GM23338 (cell line): ENCODE data around the gene YPEL4. TPM values are rescaled to one million over a fixed set of nuclear protein-coding genes. Genes with fewer than 3 reads are reported as not detected.

Experiments
- ATAC-seq: fragments of 200-7000 bp; cut with Tn5 transposase; 3 replicates; pipeline ENCODE4 v1.9.1; 2020
- DNase-seq: peaks from one replicate; pipeline ENCODE4 v3.0.0-alpha.2; 2015; ENCODE audit warnings: low spot score
- H2AFZ ChIP-seq: fragments of 200-600 bp; sonication (generic); 2 replicates; pipeline ENCODE4 v1.8.0; 2016; ENCODE audit warnings: antibody characterized with exemption, mild to moderate bottlenecking, moderate library complexity
- H3F3A ChIP-seq: fragments of 200-600 bp; sonication (generic); replicated peaks from 2 replicates; pipeline ENCODE4 v1.8.0; 2017; ENCODE audit warnings: antibody characterized with exemption, mixed run types, low read depth
- H3K27ac ChIP-seq: fragments of 200-600 bp; sonication (generic); 2 replicates; pipeline ENCODE4 v1.6.1; 2016; ENCODE audit warnings: low read depth
- H3K27me3 ChIP-seq: fragments of 200-600 bp; sonication (generic); 2 replicates; pipeline ENCODE4 v1.8.0; 2016; ENCODE audit warnings: mild to moderate bottlenecking, mixed run types, moderate library complexity; ENCODE audit not compliant: insufficient read depth
- H3K36me3 ChIP-seq: fragments of 200-600 bp; sonication (generic); 2 replicates; pipeline ENCODE4 v1.8.0; 2016; ENCODE audit warnings: mild to moderate bottlenecking; ENCODE audit not compliant: insufficient read depth
- H3K4me1 ChIP-seq: fragments of 200-600 bp; sonication (generic); 2 replicates; pipeline ENCODE4 v1.8.0; 2016; ENCODE audit warnings: mild to moderate bottlenecking, moderate library complexity; ENCODE audit not compliant: insufficient read depth
- H3K4me2 ChIP-seq: fragments of 200-600 bp; sonication (generic); 2 replicates; pipeline ENCODE4 v1.7.1; 2017; ENCODE audit warnings: mixed run types
- H3K4me3 ChIP-seq: fragments of 200-600 bp; sonication (generic); 2 replicates; pipeline ENCODE4 v1.6.1; 2016; ENCODE audit warnings: mixed run types
- H3K79me2 ChIP-seq: fragments of 200-600 bp; sonication (generic); replicated peaks from 2 replicates; pipeline ENCODE4 v1.8.0; 2017; ENCODE audit warnings: mild to moderate bottlenecking; ENCODE audit not compliant: insufficient read depth
- H3K9me2 ChIP-seq: fragments of 200-600 bp; sonication (generic); 2 replicates; pipeline ENCODE4 v1.8.0; 2017; ENCODE audit not compliant: insufficient read depth
- H4K20me1 ChIP-seq: fragments of 200-600 bp; sonication (generic); replicated peaks from 2 replicates; pipeline ENCODE4 v1.8.0; 2017; ENCODE audit warnings: mild to moderate bottlenecking; ENCODE audit not compliant: insufficient read depth
- H3K27ac Mint-ChIP-seq: 2 replicates; pipeline ENCODE4 v1.8.0; 2020; ENCODE audit warnings: inconsistent platforms, mild to moderate bottlenecking, moderate library complexity, mixed read lengths
- H3K27me3 Mint-ChIP-seq: 3 replicates; pipeline ENCODE4 v1.8.0; 2022; ENCODE audit warnings: low read depth, mild to moderate bottlenecking, moderate library complexity, mixed read lengths, inconsistent platforms; ENCODE audit not compliant: insufficient read depth, poor library complexity
- H3K36me3 Mint-ChIP-seq: 3 replicates; pipeline ENCODE4 v1.8.0; 2021; ENCODE audit warnings: low read depth, mild to moderate bottlenecking, inconsistent platforms, moderate library complexity, mixed read lengths
- H3K4me1 Mint-ChIP-seq: 3 replicates; pipeline ENCODE4 v1.8.0; 2020; ENCODE audit warnings: mild to moderate bottlenecking, inconsistent platforms, mixed read lengths
- H3K4me3 Mint-ChIP-seq: 3 replicates; pipeline ENCODE4 v1.8.0; 2021; ENCODE audit warnings: moderate library complexity, mild to moderate bottlenecking, inconsistent platforms, mixed read lengths
- H3K9me3 Mint-ChIP-seq: 3 replicates; pipeline ENCODE4 v1.8.0; 2020; ENCODE audit warnings: moderate library complexity, mild to moderate bottlenecking, inconsistent platforms, mixed read lengths
- CREB1 ChIP-seq: fragments of 250-450 bp; sonication (Bioruptor Pico); IDR thresholded peaks from 2 replicates; pipeline ENCODE4 v1.5.0; 2020; ENCODE audit warnings: low read depth, mild to moderate bottlenecking, moderate library complexity
- EZH2 ChIP-seq: fragments of 200-600 bp; sonication (generic); IDR thresholded peaks from one replicate; pipeline ENCODE4 v1.8.0; 2017; ENCODE audit warnings: antibody characterized with exemption, mild to moderate bottlenecking, low read depth; ENCODE audit not compliant: unreplicated experiment
- EZH2phosphoT487 ChIP-seq: fragments of 200-600 bp; sonication (generic); IDR thresholded peaks from one replicate; pipeline ENCODE4 v1.8.1; 2018; ENCODE audit warnings: antibody characterized with exemption; ENCODE audit not compliant: unreplicated experiment
- JUNB ChIP-seq: IDR thresholded peaks from one replicate; pipeline ENCODE4 v1.6.1; 2016; ENCODE audit warnings: antibody characterized with exemption; ENCODE audit not compliant: unreplicated experiment
- NANOG ChIP-seq: IDR thresholded peaks from 2 replicates; pipeline ENCODE4 v1.6.1; 2016; ENCODE audit warnings: antibody characterized with exemption, borderline replicate concordance
- POLR2AphosphoS5 ChIP-seq: IDR thresholded peaks from 2 replicates; pipeline ENCODE4 v1.6.1; 2016; ENCODE audit warnings: antibody characterized with exemption, low read depth
- STAT1 ChIP-seq: IDR thresholded peaks from one replicate; pipeline ENCODE4 v1.6.1; 2016; ENCODE audit warnings: antibody characterized with exemption; ENCODE audit not compliant: unreplicated experiment
- ZNF114 ChIP-seq: fragments of 250-450 bp; sonication (Bioruptor Pico); IDR thresholded peaks from 2 replicates; pipeline ENCODE4 v1.5.0; 2020; ENCODE audit warnings: mild to moderate bottlenecking, moderate library complexity
- ZNF331 ChIP-seq: fragments of 250-450 bp; sonication (Bioruptor Pico); IDR thresholded peaks from 2 replicates; pipeline ENCODE4 v1.5.0; 2020; ENCODE audit warnings: low read depth, mild to moderate bottlenecking, moderate library complexity
- polyA plus RNA-seq: library from polyadenylated mRNA; unstranded; fragments of >200 nt; fragmentation: Nextera tagmentation; extraction: Ambion mirVana; gene quantifications from 2 replicates; pipeline ENCODE4 v1.2.1, GENCODE V29; 2016
- total RNA-seq: library from RNA; depleted of rRNA; stranded (reverse); fragments of >200 nt; shearing (Covaris generic); gene quantifications from 2 replicates; pipeline ENCODE4 v1.2.3, GENCODE V29; 2014
- TF ChIP-seq, protein P1 (sequence below): fragments of 250-450 bp; sonication (Bioruptor Pico); IDR thresholded peaks from 2 replicates; pipeline ENCODE4 v1.5.0; 2020; ENCODE audit warnings: mild to moderate bottlenecking, moderate library complexity
- TF ChIP-seq, protein P2 (sequence below): IDR thresholded peaks from 2 replicates; pipeline ENCODE4 v1.6.1; 2016; ENCODE audit warnings: antibody characterized with exemption
- TF ChIP-seq, protein P3 (sequence below), 2 experiments: fragments of 200-600 bp in 1 of 2; sonication (generic) in 1 of 2; conservative IDR thresholded peaks; 2 replicates each; pipeline versions ENCODE4 v1.5.1 to v1.6.1; 2016 to 2017; ENCODE audit warnings: antibody characterized with exemption in 2 of 2, low read depth in 2 of 2, mild to moderate bottlenecking in 2 of 2, moderate library complexity in 1 of 2
- TF ChIP-seq, protein P4 (sequence below): IDR thresholded peaks from one replicate; pipeline ENCODE4 v1.6.1; 2018; ENCODE audit warnings: antibody characterized with exemption; ENCODE audit not compliant: unreplicated experiment

The YPEL4 gene
- total and polyA plus RNA-seq, 2 experiments from 2014 or later, result 1.1 TPM; not detected in 1

DNA sequence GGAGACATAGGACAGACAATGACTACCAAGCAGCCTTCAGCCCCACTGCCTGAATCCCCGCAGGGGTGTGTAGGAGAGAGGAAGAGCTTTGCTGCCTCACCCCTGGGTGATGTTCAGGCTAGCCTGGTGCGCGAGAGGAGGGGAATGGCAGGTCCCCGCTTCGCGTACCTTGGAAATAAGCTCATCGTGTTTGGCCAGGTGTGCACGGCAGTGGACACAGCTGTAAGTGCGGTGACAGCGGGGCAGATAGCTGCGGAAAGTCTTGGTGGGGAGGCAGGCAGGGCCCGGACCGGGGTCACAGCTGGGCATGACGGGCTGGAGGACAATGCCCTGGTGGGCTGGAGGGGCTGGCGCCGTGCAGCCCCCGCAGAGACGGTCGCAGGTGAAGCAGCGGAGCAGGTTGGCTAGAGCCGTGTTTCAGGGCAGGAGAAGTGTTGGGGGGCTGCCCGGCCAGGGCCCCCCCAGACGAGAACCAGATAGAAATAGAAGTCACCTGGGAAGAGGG, 2.9 kb downstream of the YPEL4 start:
- Histone ChIP-seq H3K36me3 (peaks cover 9% of the 10 kb centered on the region; the same call in 1 of the 2 replicates), H3K27ac (peak overlapping the region; percentile 93), H2AFZ (no peak overlapping the region), H3K27me3 (peaks cover 18% of the 10 kb centered on the region), H3K4me1 (peaks cover 76% of the 10 kb centered on the region), H3K4me3 (peak overlapping the region; percentile 73), H4K20me1 (peaks cover 33% of the 10 kb centered on the region), H3K79me2 (peaks cover 14% of the 10 kb centered on the region), H3K4me2 (peak overlapping the region; percentile 98), H3F3A (peaks cover 69% of the 10 kb centered on the region), H3K9me2 (peaks cover 10% of the 10 kb centered on the region)
- ATAC-seq, result peak; percentile 2
- peak; percentile 61 for DNase-seq
- Mint-ChIP-seq H3K27ac (peak overlapping the region; percentile 65), H3K27me3 (peaks cover 61% of the 10 kb centered on the region), H3K4me1 (peaks cover 92% of the 10 kb centered on the region), H3K36me3 (peaks cover 21% of the 10 kb centered on the region), H3K9me3 (peaks cover 13% of the 10 kb centered on the region), H3K4me3 (peak overlapping the region; percentile 73)
- TF ChIP-seq, protein P1, sequence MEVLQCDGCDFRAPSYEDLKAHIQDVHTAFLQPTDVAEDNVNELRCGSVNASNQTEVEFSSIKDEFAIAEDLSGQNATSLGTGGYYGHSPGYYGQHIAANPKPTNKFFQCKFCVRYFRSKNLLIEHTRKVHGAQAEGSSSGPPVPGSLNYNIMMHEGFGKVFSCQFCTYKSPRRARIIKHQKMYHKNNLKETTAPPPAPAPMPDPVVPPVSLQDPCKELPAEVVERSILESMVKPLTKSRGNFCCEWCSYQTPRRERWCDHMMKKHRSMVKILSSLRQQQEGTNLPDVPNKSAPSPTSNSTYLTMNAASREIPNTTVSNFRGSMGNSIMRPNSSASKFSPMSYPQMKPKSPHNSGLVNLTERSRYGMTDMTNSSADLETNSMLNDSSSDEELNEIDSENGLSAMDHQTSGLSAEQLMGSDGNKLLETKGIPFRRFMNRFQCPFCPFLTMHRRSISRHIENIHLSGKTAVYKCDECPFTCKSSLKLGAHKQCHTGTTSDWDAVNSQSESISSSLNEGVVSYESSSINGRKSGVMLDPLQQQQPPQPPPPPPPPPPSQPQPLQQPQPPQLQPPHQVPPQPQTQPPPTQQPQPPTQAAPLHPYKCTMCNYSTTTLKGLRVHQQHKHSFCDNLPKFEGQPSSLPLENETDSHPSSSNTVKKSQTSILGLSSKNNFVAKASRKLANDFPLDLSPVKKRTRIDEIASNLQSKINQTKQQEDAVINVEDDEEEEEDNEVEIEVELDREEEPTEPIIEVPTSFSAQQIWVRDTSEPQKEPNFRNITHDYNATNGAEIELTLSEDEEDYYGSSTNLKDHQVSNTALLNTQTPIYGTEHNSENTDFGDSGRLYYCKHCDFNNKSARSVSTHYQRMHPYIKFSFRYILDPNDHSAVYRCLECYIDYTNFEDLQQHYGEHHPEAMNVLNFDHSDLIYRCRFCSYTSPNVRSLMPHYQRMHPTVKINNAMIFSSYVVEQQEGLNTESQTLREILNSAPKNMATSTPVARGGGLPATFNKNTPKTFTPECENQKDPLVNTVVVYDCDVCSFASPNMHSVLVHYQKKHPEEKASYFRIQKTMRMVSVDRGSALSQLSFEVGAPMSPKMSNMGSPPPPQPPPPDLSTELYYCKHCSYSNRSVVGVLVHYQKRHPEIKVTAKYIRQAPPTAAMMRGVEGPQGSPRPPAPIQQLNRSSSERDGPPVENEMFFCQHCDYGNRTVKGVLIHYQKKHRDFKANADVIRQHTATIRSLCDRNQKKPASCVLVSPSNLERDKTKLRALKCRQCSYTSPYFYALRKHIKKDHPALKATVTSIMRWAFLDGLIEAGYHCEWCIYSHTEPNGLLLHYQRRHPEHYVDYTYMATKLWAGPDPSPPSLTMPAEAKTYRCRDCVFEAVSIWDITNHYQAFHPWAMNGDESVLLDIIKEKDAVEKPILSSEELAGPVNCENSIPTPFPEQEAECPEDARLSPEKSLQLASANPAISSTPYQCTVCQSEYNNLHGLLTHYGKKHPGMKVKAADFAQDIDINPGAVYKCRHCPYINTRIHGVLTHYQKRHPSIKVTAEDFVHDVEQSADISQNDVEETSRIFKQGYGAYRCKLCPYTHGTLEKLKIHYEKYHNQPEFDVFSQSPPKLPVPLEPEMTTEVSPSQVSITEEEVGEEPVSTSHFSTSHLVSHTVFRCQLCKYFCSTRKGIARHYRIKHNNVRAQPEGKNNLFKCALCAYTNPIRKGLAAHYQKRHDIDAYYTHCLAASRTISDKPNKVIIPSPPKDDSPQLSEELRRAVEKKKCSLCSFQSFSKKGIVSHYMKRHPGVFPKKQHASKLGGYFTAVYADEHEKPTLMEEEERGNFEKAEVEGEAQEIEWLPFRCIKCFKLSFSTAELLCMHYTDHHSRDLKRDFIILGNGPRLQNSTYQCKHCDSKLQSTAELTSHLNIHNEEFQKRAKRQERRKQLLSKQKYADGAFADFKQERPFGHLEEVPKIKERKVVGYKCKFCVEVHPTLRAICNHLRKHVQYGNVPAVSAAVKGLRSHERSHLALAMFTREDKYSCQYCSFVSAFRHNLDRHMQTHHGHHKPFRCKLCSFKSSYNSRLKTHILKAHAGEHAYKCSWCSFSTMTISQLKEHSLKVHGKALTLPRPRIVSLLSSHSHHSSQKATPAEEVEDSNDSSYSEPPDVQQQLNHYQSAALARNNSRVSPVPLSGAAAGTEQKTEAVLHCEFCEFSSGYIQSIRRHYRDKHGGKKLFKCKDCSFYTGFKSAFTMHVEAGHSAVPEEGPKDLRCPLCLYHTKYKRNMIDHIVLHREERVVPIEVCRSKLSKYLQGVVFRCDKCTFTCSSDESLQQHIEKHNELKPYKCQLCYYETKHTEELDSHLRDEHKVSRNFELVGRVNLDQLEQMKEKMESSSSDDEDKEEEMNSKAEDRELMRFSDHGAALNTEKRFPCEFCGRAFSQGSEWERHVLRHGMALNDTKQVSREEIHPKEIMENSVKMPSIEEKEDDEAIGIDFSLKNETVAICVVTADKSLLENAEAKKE (CRISPR knock-in tag), result no peak
- TF ChIP-seq EZH2 (no peak), JUNB (no peak), CREB1 (no peak), NANOG (peak; percentile 58; the same call in 1 of the 2 replicates), EZH2phosphoT487 (no peak), ZNF331 (no peak), STAT1 (peak; percentile 73), POLR2AphosphoS5 (peak; percentile 98), ZNF114 (no peak)
- TF ChIP-seq, protein P2, sequence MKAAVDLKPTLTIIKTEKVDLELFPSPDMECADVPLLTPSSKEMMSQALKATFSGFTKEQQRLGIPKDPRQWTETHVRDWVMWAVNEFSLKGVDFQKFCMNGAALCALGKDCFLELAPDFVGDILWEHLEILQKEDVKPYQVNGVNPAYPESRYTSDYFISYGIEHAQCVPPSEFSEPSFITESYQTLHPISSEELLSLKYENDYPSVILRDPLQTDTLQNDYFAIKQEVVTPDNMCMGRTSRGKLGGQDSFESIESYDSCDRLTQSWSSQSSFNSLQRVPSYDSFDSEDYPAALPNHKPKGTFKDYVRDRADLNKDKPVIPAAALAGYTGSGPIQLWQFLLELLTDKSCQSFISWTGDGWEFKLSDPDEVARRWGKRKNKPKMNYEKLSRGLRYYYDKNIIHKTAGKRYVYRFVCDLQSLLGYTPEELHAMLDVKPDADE, result peak; percentile 18
- TF ChIP-seq, protein P3, sequence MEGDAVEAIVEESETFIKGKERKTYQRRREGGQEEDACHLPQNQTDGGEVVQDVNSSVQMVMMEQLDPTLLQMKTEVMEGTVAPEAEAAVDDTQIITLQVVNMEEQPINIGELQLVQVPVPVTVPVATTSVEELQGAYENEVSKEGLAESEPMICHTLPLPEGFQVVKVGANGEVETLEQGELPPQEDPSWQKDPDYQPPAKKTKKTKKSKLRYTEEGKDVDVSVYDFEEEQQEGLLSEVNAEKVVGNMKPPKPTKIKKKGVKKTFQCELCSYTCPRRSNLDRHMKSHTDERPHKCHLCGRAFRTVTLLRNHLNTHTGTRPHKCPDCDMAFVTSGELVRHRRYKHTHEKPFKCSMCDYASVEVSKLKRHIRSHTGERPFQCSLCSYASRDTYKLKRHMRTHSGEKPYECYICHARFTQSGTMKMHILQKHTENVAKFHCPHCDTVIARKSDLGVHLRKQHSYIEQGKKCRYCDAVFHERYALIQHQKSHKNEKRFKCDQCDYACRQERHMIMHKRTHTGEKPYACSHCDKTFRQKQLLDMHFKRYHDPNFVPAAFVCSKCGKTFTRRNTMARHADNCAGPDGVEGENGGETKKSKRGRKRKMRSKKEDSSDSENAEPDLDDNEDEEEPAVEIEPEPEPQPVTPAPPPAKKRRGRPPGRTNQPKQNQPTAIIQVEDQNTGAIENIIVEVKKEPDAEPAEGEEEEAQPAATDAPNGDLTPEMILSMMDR (conservative IDR thresholded peaks at IDR 0.05; ENCODE audit: low read depth in 2 of 2), result no peak
- TF ChIP-seq, protein P4, sequence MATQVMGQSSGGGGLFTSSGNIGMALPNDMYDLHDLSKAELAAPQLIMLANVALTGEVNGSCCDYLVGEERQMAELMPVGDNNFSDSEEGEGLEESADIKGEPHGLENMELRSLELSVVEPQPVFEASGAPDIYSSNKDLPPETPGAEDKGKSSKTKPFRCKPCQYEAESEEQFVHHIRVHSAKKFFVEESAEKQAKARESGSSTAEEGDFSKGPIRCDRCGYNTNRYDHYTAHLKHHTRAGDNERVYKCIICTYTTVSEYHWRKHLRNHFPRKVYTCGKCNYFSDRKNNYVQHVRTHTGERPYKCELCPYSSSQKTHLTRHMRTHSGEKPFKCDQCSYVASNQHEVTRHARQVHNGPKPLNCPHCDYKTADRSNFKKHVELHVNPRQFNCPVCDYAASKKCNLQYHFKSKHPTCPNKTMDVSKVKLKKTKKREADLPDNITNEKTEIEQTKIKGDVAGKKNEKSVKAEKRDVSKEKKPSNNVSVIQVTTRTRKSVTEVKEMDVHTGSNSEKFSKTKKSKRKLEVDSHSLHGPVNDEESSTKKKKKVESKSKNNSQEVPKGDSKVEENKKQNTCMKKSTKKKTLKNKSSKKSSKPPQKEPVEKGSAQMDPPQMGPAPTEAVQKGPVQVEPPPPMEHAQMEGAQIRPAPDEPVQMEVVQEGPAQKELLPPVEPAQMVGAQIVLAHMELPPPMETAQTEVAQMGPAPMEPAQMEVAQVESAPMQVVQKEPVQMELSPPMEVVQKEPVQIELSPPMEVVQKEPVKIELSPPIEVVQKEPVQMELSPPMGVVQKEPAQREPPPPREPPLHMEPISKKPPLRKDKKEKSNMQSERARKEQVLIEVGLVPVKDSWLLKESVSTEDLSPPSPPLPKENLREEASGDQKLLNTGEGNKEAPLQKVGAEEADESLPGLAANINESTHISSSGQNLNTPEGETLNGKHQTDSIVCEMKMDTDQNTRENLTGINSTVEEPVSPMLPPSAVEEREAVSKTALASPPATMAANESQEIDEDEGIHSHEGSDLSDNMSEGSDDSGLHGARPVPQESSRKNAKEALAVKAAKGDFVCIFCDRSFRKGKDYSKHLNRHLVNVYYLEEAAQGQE, result peak; percentile 34
